Measurements from ENCODE around the gene SNAI3.

DNA sequence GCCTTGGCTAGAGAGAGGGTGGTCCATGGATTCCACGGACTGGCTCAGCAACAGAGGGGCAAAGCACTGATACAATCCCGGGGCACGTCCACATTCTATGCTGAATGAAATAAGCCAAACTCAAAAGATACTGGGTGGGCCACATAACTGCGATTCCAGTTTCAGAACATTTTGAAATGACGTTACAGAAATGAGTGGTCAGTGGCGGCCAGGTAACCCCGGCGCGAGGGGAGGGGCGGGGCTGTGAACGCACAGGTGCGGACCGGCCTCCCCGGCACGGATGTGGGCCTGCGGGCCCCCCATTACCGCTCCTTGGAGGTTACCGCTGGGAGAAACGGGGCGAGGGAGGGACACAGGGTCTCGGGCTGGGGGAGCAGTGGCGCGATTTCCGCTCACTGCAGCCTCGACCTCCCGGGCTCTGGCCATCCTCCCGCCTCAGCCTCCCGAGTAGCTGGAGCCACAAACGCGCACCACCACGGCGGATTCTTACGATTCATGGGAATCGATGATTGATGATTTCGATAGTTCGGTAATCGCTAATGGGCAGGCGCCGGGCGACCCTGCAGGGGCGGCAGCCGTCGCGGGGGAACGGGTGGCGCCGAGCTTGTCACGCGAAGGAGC lies 24.0 kb downstream of the SNAI3 start:
- TF ChIP-seq, protein P1, sequence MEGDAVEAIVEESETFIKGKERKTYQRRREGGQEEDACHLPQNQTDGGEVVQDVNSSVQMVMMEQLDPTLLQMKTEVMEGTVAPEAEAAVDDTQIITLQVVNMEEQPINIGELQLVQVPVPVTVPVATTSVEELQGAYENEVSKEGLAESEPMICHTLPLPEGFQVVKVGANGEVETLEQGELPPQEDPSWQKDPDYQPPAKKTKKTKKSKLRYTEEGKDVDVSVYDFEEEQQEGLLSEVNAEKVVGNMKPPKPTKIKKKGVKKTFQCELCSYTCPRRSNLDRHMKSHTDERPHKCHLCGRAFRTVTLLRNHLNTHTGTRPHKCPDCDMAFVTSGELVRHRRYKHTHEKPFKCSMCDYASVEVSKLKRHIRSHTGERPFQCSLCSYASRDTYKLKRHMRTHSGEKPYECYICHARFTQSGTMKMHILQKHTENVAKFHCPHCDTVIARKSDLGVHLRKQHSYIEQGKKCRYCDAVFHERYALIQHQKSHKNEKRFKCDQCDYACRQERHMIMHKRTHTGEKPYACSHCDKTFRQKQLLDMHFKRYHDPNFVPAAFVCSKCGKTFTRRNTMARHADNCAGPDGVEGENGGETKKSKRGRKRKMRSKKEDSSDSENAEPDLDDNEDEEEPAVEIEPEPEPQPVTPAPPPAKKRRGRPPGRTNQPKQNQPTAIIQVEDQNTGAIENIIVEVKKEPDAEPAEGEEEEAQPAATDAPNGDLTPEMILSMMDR (IDR thresholded peaks at IDR 0.05): no peak
- TF ChIP-seq POLR2AphosphoS5 (IDR thresholded peaks at IDR 0.05; ENCODE audit: low read depth, low read length) (no peak), TCF7L2 (IDR thresholded peaks at IDR 0.05; ENCODE audit: low read depth, low read length) (no peak), SIN3A (IDR thresholded peaks at IDR 0.05; ENCODE audit: borderline replicate concordance, insufficient read depth, low read depth, low read length) (no peak)
- TF ChIP-seq, protein P2, sequence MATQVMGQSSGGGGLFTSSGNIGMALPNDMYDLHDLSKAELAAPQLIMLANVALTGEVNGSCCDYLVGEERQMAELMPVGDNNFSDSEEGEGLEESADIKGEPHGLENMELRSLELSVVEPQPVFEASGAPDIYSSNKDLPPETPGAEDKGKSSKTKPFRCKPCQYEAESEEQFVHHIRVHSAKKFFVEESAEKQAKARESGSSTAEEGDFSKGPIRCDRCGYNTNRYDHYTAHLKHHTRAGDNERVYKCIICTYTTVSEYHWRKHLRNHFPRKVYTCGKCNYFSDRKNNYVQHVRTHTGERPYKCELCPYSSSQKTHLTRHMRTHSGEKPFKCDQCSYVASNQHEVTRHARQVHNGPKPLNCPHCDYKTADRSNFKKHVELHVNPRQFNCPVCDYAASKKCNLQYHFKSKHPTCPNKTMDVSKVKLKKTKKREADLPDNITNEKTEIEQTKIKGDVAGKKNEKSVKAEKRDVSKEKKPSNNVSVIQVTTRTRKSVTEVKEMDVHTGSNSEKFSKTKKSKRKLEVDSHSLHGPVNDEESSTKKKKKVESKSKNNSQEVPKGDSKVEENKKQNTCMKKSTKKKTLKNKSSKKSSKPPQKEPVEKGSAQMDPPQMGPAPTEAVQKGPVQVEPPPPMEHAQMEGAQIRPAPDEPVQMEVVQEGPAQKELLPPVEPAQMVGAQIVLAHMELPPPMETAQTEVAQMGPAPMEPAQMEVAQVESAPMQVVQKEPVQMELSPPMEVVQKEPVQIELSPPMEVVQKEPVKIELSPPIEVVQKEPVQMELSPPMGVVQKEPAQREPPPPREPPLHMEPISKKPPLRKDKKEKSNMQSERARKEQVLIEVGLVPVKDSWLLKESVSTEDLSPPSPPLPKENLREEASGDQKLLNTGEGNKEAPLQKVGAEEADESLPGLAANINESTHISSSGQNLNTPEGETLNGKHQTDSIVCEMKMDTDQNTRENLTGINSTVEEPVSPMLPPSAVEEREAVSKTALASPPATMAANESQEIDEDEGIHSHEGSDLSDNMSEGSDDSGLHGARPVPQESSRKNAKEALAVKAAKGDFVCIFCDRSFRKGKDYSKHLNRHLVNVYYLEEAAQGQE (IDR thresholded peaks at IDR 0.05; ENCODE audit: insufficient read depth in 1 of 2, low read depth in 2 of 2, low read length in 1 of 2): no peak
